NCI-H1694 (cell line): Measurements from ENCODE around the gene PRAC1.

ENCODE experiments used
- DNase-seq: peaks from one replicate; lab custom pipeline; 2025; lab: John Stamatoyannopoulos, UW

The PRAC1 gene

DNA sequence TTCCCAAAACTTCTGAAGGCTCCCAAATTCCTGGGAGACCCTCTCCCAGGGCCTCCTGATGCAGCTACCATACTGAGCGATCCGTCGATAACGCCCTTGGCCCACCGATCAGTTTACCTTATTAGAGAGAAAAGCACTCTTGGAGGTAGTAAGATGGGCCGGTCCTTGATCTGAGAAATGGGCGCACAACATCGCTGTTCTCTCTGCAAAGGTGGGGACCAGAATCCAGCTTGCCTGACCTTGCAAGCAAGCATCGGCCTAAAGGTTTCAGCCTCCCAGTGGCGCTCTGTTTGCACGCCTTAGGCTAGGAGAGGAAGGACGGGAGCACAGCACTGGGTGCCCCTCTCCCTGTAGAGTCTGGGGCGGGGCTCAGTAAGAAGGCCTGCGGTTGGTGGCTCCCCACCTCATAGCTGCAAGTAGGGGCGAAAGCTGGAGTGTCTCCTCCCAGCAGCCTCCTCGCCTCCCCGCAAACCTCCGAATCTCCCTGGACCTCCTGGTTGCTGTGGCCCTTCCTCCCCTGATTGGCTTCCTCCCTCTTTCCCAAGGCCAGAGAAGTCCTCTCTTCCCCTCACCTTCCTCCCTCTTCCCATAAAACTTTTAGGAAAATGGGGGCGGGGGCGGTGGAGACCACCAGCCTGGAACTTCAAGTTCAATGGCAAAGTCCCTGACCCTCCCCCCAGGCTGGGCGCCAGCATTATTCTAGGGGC, at the start of gene PRAC1:
PRAC1 (minus strand) TSS at position 318 of the 707 bp plus-strand sequence; CDS start at position 192, 126 bp downstream.
- no peak for DNase-seq

DNA sequence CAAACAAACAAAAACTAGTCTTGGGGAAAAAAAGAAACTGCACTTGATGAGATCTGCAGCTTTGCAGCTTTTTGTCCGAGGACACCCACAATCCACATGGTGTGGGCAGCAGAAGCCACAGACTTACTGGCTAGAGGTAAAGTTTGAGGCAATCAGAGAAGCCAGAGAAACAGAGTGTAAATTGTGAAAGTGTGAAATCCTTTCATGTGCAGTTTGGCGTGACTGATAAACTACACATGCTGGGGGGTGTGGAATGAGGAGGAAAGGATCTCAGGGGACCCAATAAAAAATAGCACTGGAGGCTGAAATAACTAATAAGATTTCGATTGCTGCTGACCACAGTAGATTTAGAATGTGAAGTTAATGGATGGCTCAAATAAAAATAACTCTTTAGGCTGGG, 48.6 kb upstream of the PRAC1 start:
- no peak for DNase-seq

DNA sequence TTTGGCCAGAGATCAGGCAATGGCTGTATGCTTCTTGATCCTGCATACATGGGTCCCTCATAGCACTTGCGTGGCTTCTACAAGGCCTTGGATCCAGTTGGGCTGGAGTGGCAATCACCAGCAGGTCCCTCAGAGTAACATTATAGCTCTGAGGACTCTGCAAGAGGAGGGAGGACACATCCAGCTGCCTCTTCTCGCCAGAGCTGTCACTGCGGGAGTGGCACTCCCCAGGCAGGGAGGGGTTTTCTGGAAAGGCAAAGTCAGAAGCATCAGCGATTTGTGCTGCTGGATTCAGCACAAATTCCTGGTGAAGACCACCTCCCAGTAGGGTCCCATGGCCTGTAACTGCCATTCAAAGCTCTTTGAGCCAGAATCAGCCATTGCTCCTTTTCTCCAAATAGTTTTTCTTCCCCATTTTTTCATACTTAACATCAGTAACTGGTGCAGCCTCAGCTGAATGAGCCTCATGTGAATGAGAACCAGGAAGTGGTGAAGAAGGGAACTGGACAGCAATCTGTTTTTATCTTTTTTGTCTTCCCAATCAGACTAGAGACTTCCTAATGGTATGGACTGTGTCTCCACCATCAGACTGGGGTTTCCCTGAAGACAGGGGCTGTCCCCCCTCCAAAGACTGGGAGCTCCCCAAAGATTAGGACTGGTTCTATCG, 46.8 kb upstream of the PRAC1 start:
- DNase-seq: no peak

- no peak for DNase-seq
These were observed 45.0 kb upstream of the PRAC1 start for GRCh38 chr17:48767263-48767774.

DNA sequence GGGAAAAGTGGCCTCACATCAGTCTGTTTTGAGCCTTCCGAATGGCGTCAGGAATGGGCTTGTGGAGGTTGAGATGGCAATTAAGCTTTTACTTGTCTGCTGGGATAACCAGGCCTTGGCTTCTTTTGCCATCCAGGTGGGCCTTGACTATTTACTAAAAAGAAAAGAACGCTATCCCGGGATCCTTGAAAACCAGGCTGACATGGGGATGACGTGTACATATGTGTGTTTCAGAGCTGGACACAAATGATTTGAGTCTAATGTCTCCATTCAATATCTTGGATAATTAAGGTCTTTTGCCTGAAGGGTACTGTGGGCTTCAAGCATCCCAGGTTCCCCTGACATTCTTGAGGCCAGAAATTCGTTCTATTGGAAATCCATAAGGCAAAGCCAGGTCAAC, 38.8 kb upstream of the PRAC1 start:
- no peak for DNase-seq

GRCh38 chr17:48760411-48760810, 38.1 kb upstream of the PRAC1 start:
- no peak for DNase-seq

- DNase-seq: no peak
These were observed 37.0 kb upstream of the PRAC1 start for GRCh38 chr17:48759288-48759687.

DNA sequence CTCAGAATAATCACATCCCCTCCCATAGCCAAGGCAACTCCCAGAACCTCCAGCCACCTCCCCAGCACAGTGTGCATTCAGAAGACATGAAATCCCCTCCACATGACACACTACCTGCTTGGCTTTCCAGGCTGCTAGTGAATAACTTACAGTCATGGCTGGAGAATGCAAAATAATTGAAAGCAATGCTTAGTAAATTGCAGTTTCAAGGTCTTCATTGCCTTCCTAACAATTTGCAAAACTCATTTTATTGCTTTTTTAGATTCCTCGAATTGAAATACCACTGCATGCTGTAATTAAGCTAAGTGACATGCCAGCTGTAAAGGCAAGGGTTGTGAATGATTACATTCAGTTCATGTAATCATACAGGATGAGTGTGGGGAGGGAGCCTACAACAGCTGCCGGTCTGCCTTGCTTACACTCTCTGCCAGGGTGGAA, 35.2 kb upstream of the PRAC1 start:
- DNase-seq: peak; percentile 6

DNA sequence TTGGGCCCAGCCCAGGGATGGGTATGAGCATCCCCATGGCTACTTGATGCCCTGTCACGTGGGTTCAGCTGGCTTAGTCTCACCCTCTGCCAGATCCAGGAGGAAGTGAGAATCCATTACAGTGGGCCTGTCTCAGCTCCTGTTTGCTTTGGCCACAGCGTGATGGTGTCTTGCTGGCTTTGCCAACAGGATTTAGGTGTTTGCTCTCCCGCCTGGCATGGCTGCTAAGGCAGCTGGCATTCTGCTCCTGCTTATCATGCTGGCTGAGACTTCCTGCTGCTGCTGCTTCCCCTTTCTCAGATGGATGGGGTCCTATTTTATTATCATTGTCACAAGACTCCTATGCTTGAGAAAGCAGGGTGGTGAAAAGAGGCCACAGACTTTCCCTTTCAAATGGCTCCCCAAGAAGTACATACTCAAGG, 34.5 kb upstream of the PRAC1 start:
- no peak for DNase-seq

DNA sequence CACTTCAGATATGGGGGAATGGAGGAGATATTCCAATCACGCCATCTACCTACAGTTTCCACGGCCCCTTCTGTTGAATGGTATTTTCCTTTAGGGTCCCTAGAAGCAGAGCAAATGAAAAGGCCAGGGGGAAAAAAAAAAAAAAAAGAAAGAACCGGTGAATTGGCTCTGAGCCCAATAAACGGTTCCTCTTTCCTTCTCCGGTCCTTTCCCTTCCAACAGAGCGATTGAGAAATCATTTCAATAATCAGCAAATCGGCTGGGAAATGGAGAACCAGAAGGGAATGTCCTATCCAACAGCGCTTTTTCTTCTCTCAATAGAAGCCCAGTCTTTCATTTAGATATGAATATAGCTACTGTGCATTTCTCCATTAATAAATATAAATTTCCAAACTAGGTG, 33.0 kb upstream of the PRAC1 start:
- no peak for DNase-seq

- DNase-seq: no peak
These were observed 32.4 kb upstream of the PRAC1 start for GRCh38 chr17:48754500-48755261.

DNA sequence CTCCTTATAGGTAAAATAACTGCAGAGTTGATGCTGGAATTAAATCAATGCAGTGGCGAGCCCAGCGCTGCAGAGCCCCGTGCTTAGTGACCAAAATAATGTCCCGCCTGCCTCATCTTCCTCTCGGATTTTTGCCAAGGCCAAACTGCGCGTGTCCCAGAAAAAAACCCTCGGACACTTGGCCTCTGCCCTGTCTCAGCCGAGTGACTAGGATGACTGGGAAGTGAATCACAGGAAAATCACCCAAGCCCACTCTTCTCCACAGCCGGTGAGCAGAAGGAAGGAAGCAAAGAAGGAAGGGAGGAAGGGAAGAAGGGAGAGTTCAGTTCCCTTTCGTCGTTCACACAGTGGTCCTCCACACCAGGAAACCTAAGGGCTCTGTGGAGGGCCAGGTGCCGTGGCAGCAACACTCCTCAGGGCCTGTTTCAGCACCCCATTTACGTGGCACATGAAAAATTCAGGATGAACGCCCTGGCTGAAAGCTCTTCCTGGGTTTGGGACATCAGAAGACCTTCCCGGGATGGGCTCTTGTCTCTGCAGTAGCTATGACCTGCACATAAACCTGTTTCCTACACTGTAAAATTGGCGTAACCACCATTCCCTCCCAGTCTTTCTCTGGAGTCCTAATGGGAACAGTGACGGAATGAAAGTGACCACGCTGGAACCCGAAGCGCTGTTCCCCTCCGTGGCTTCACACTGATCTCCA, 31.6 kb upstream of the PRAC1 start:
- no peak for DNase-seq

DNA sequence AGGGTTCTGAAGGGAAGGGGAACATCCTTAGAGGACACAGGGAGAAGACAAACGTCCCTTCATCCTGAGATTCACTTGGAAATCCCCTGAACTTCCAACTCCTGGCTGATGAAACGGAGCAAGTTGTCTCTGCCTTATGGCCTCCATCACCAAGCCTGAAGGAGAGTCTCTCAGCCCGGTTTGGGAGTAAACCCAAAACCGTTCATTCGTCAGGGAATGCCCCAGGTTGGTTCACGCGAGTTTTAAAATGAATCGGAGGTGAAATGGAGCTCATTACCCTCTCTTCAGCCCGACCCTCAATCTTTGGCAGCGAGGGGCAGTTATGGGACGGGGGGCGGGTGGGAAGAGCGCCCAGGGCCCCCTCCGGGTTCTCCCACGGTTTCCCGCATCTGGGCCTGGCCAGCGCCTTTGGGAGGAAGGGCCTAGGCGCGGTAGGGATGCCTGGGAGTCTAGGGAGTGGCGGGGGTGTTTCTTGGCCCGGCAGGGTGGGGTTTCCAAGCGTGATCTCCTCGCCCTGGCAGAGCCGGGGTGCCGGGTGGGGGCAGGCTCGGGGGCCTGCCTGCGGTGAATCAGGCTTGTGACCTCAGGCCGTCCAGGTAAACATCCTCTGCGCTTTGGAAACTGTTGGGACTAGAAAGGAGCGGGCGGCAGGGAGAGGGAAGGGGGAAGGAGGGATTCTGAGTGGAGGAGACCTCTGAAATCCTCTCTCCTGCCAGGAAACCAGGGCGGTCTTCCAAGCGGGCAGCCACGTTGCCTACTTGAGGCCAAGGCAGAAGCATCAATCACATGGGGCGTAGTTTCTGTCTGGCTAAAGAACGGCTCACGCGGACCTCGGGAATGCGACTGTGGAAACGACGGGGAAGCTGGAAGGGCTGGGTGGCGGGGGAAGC, 30.3 kb upstream of the PRAC1 start:
- no peak for DNase-seq

GRCh38 chr17:48751733-48752398, 29.5 kb upstream of the PRAC1 start:
- no peak for DNase-seq

GRCh38 chr17:48751172-48751571, 28.9 kb upstream of the PRAC1 start:
- no peak for DNase-seq

- no peak for DNase-seq
These were observed 27.6 kb upstream of the PRAC1 start for GRCh38 chr17:48749621-48750553.

DNA sequence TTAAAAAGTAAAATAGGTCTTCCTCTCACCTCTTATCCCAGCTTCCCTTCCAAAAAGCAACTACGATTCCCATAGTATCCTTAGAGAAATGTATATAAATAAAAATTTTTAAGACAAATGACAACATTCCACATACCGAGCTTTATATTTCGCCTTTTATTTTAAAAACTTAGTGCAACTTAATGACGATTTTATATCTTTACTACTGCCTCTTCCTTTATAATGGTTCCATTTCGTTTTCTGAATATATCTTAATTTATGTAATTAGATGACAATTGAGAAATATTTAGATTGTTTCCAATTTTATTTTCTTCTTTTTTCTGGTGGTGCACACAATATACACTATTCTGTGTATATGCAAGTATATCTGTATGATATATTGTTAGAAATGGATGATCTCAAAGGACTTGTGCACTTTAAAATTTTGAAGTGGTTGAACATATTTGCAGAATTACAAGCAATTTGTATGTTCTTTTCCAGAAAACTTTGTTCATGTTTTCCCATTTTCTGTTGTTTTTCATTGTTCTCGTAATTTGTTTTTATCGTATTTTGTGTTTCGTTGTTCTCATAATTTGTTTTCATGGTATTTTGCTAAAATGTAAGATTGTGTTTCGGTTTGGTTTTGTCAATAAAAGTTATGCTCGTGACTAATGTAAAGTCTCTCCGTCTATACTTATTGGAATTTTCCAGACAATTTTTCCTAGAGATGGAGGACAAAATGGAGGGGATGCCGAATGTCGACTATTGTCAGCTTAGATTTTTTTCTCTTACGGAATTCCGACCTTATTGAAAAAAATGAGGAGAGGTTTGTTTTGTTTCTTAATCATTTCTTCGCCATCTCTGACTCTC, 26.6 kb upstream of the PRAC1 start:
- DNase-seq: no peak
